Renal cortical epithelial cell (primary cell): ENCODE results near the gene CD200R1L. TPM values are rescaled to one million over a fixed set of nuclear protein-coding genes. Genes with fewer than 3 reads are reported as not detected.
A peak's percentile ranks its signal among the peaks of the same experiment; 100 is the strongest.

ENCODE experiments used
- DNase-seq: peaks from one replicate; pipeline ENCODE4 v3.0.0-alpha.2; 2011; ENCODE audit warnings: low read depth
- total RNA-seq: library from RNA; depleted of rRNA; stranded (reverse); fragments of >200 nt; gene quantifications from 2 replicates; pipeline ENCODE4 v1.2.3, GENCODE V29; 2014

Gene CD200R1L
- total RNA-seq, 1 donor from 2014 or later: not detected

GRCh38 chr3:112791736-112792135 lies 54.9 kb downstream of the CD200R1L start:
- no peak for DNase-seq

GRCh38 chr3:112789787-112790186 lies 56.9 kb downstream of the CD200R1L start:
- no peak for DNase-seq

- DNase-seq: no peak
Measured at GRCh38 chr3:112786881-112787579, 59.6 kb downstream of the CD200R1L start.

- DNase-seq: no peak
Measured at GRCh38 chr3:112786002-112786590, 60.6 kb downstream of the CD200R1L start.

GRCh38 chr3:112785321-112786001 lies 61.2 kb downstream of the CD200R1L start:
- no peak for DNase-seq

GRCh38 chr3:112782491-112782890 lies 64.2 kb downstream of the CD200R1L start:
- DNase-seq: no peak

GRCh38 chr3:112781599-112781998 lies 65.1 kb downstream of the CD200R1L start:
- DNase-seq: no peak

GRCh38 chr3:112779558-112780480 lies 66.8 kb downstream of the CD200R1L start:
- no peak for DNase-seq

- no peak for DNase-seq
Measured at GRCh38 chr3:112779011-112779410, 67.7 kb downstream of the CD200R1L start.

- peak; percentile 26 for DNase-seq
Measured at GRCh38 chr3:112778353-112778948, 68.2 kb downstream of the CD200R1L start.

GRCh38 chr3:112777811-112778210 lies 68.9 kb downstream of the CD200R1L start:
- DNase-seq: no peak

- no peak for DNase-seq
Measured at GRCh38 chr3:112776836-112777235, 69.8 kb downstream of the CD200R1L start.

GRCh38 chr3:112776000-112776399 lies 70.7 kb downstream of the CD200R1L start:
- DNase-seq: no peak

- DNase-seq: no peak
Measured at GRCh38 chr3:112775011-112775742, 71.5 kb downstream of the CD200R1L start.

GRCh38 chr3:112774293-112774926 lies 72.3 kb downstream of the CD200R1L start:
- peak; percentile 36 for DNase-seq

GRCh38 chr3:112773864-112774263 lies 72.8 kb downstream of the CD200R1L start:
- peak; percentile 32 for DNase-seq

- no peak for DNase-seq
Measured at GRCh38 chr3:112770951-112771350, 75.7 kb downstream of the CD200R1L start.

GRCh38 chr3:112770032-112770626 lies 76.5 kb downstream of the CD200R1L start:
- no peak for DNase-seq

- DNase-seq: no peak
Measured at GRCh38 chr3:112769286-112769978, 77.2 kb downstream of the CD200R1L start.
